Activated CD8-positive, alpha-beta memory T cell treated with anti-CD3 and anti-CD28 coated beads, Interleukin-2, amount 10 ng/mL, durations not matched to agents 7 days and 5 days (primary cell): ENCODE measurements around the gene GOLIM4. TPM values are rescaled to one million over a fixed set of nuclear protein-coding genes. Genes with fewer than 3 reads are reported as not detected.
A peak's percentile ranks its signal among the peaks of the same experiment; 100 is the strongest.
"Not testable (repeated sequence)": the region's sequence is repeated elsewhere in the genome, so short reads cannot be mapped to it uniquely, and the experiment has no call there.

Experiments used
- ATAC-seq: fragments of 150-1000 bp; cut with Tn5 transposase; one replicate; pipeline ENCODE4 v1.10.0; 2021; ENCODE audit warnings: moderate library complexity
- CTCF ChIA-PET: fragments of 350-600 bp; sonication (Branson Sonifier 250); formaldehyde crosslinking; loops from one replicate; lab custom pipeline; 2021; ENCODE audit warnings: antibody characterized with exemption; lab: Charles Lee
- DNase-seq: peaks from one replicate; pipeline ENCODE4 v3.0.0-alpha.2; 2020
- H3K27ac Mint-ChIP-seq: one replicate; pipeline ENCODE4 v1.8.0; 2021; ENCODE audit warnings: mild to moderate bottlenecking, mixed read lengths
- H3K27me3 Mint-ChIP-seq: one replicate; pipeline ENCODE4 v1.8.0; 2021; ENCODE audit warnings: mixed read lengths
- H3K36me3 Mint-ChIP-seq: one replicate; pipeline ENCODE4 v1.8.0; 2021; ENCODE audit warnings: mild to moderate bottlenecking, mixed read lengths
- H3K4me1 Mint-ChIP-seq: one replicate; pipeline ENCODE4 v1.8.0; 2021; ENCODE audit warnings: mixed read lengths
- H3K4me3 Mint-ChIP-seq: one replicate; pipeline ENCODE4 v1.8.0; 2021; ENCODE audit warnings: mild to moderate bottlenecking, moderate library complexity, mixed read lengths
- H3K9me3 Mint-ChIP-seq: one replicate; pipeline ENCODE4 v1.8.0; 2022; ENCODE audit warnings: low read depth, mixed read lengths
- total RNA-seq, 2 experiments: library from RNA; stranded (reverse); gene quantifications; one replicate each; pipeline ENCODE4 v1.2.3, GENCODE V29; 2021

The GOLIM4 gene
- total RNA-seq, 2 experiments from 2014 or later, result 6.4 to 19.2 TPM

GRCh38 chr3:168040607-168041208, 55.0 kb downstream of the GOLIM4 start:
- no peaks in the 10 kb centered on the region for H3K27me3 Mint-ChIP-seq
- H3K9me3 Mint-ChIP-seq, result no peaks in the 10 kb centered on the region
- ATAC-seq, result peak; percentile 39
- no peaks in the 10 kb centered on the region for H3K4me1 Mint-ChIP-seq
- H3K4me3 Mint-ChIP-seq, result no peak overlapping the region
- CTCF ChIA-PET, result interaction anchor here (0.8 to 2.7 kb wide), 6 partner anchors 12 to 328 kb away, joined by 3 to 14 read pairs (median 4); no protein-coding TSS in a partner anchor
- peaks cover 2% of the 10 kb centered on the region for H3K36me3 Mint-ChIP-seq
- no peak overlapping the region for H3K27ac Mint-ChIP-seq
- no peak for DNase-seq

- H3K27me3 Mint-ChIP-seq, result no peaks in the 10 kb centered on the region
- CTCF ChIA-PET, result interaction anchor here (0.6 kb wide), 1 partner anchor 493 kb away, joined by 3 read pairs; no protein-coding TSS in a partner anchor
- H3K27ac Mint-ChIP-seq, result no peak overlapping the region
- DNase-seq, result no peak
- H3K9me3 Mint-ChIP-seq, result no peaks in the 10 kb centered on the region
- H3K4me1 Mint-ChIP-seq, result no peaks in the 10 kb centered on the region
- no peak for ATAC-seq
- H3K36me3 Mint-ChIP-seq, result peaks cover 9% of the 10 kb centered on the region
- no peak overlapping the region for H3K4me3 Mint-ChIP-seq
Measured at GRCh38 chr3:168037020-168037419, 58.7 kb downstream of the GOLIM4 start.

GRCh38 chr3:168036619-168037018, 59.1 kb downstream of the GOLIM4 start:
- Mint-ChIP-seq H3K4me3 (no peak overlapping the region), H3K4me1 (no peaks in the 10 kb centered on the region), H3K27ac (no peak overlapping the region), H3K36me3 (peaks cover 9% of the 10 kb centered on the region), H3K27me3 (no peaks in the 10 kb centered on the region), H3K9me3 (no peaks in the 10 kb centered on the region)
- CTCF ChIA-PET, result no interaction called here
- no peak for DNase-seq
- no peak for ATAC-seq

GRCh38 chr3:168034152-168034928, 61.4 kb downstream of the GOLIM4 start:
- H3K27me3 Mint-ChIP-seq, result no peaks in the 10 kb centered on the region
- DNase-seq (no peak), ATAC-seq (no peak)
- H3K27ac Mint-ChIP-seq, result no peak overlapping the region
- H3K9me3 Mint-ChIP-seq, result no peaks in the 10 kb centered on the region
- CTCF ChIA-PET, result no interaction called here
- no peak overlapping the region for H3K4me3 Mint-ChIP-seq
- no peaks in the 10 kb centered on the region for H3K4me1 Mint-ChIP-seq
- peaks cover 9% of the 10 kb centered on the region for H3K36me3 Mint-ChIP-seq

- DNase-seq (no peak), ATAC-seq (no peak)
- H3K36me3 Mint-ChIP-seq, result peaks cover 13% of the 10 kb centered on the region
- H3K27me3 Mint-ChIP-seq, result no peaks in the 10 kb centered on the region
- peaks cover 23% of the 10 kb centered on the region for H3K4me1 Mint-ChIP-seq
- no peak overlapping the region for H3K4me3 Mint-ChIP-seq
- CTCF ChIA-PET, result interaction anchor here (1.4 kb wide), 1 partner anchor 8 kb away, joined by 3 read pairs; no protein-coding TSS in a partner anchor
- H3K9me3 Mint-ChIP-seq, result no peaks in the 10 kb centered on the region
- no peak overlapping the region for H3K27ac Mint-ChIP-seq
Measured at GRCh38 chr3:168030577-168030976, 65.1 kb downstream of the GOLIM4 start.

GRCh38 chr3:168029705-168030104, 66.0 kb downstream of the GOLIM4 start:
- DNase-seq (no peak), ATAC-seq (no peak)
- CTCF ChIA-PET, result interaction anchor here (1.4 to 2.4 kb wide), 2 partner anchors 9 to 11 kb away, joined by 3 to 14 read pairs; no protein-coding TSS in a partner anchor
- peaks cover 32% of the 10 kb centered on the region for H3K4me1 Mint-ChIP-seq
- no peaks in the 10 kb centered on the region for H3K9me3 Mint-ChIP-seq
- H3K27ac Mint-ChIP-seq, result no peak overlapping the region
- peaks cover 14% of the 10 kb centered on the region for H3K36me3 Mint-ChIP-seq
- H3K27me3 Mint-ChIP-seq, result no peaks in the 10 kb centered on the region
- no peak overlapping the region for H3K4me3 Mint-ChIP-seq

- H3K9me3 Mint-ChIP-seq, result no peaks in the 10 kb centered on the region
- peaks cover 47% of the 10 kb centered on the region for H3K4me1 Mint-ChIP-seq
- DNase-seq (no peak), ATAC-seq (no peak)
- no peaks in the 10 kb centered on the region for H3K27me3 Mint-ChIP-seq
- H3K36me3 Mint-ChIP-seq, result peaks cover 23% of the 10 kb centered on the region
- H3K27ac Mint-ChIP-seq, result peak overlapping the region; percentile 15
- CTCF ChIA-PET, result interaction anchor here (2.4 kb wide), 1 partner anchor 12 kb away, joined by 14 read pairs; no protein-coding TSS in a partner anchor
- H3K4me3 Mint-ChIP-seq, result no peak overlapping the region
Measured at GRCh38 chr3:168028086-168028485, 67.6 kb downstream of the GOLIM4 start.

GRCh38 chr3:168026764-168027163, 69.0 kb downstream of the GOLIM4 start:
- H3K27ac Mint-ChIP-seq, result no peak overlapping the region
- H3K4me1 Mint-ChIP-seq, result peaks cover 55% of the 10 kb centered on the region
- CTCF ChIA-PET, result no interaction called here
- no peak overlapping the region for H3K4me3 Mint-ChIP-seq
- DNase-seq (no peak), ATAC-seq (no peak)
- H3K36me3 Mint-ChIP-seq, result peaks cover 25% of the 10 kb centered on the region
- no peaks in the 10 kb centered on the region for H3K27me3 Mint-ChIP-seq
- H3K9me3 Mint-ChIP-seq, result no peaks in the 10 kb centered on the region

- ATAC-seq, result no peak
- peak overlapping the region; percentile 77 for H3K27ac Mint-ChIP-seq
- peaks cover 55% of the 10 kb centered on the region for H3K4me1 Mint-ChIP-seq
- no peak for DNase-seq
- no peaks in the 10 kb centered on the region for H3K27me3 Mint-ChIP-seq
- no peak overlapping the region for H3K4me3 Mint-ChIP-seq
- no peaks in the 10 kb centered on the region for H3K9me3 Mint-ChIP-seq
- CTCF ChIA-PET, result no interaction called here
- peaks cover 28% of the 10 kb centered on the region for H3K36me3 Mint-ChIP-seq
Measured at GRCh38 chr3:168025076-168025475, 70.6 kb downstream of the GOLIM4 start.

GRCh38 chr3:168024537-168024941, 71.2 kb downstream of the GOLIM4 start:
- peak; percentile 72 for DNase-seq

GRCh38 chr3:168021737-168022450, 73.8 kb downstream of the GOLIM4 start:
- Mint-ChIP-seq H3K9me3 (no peaks in the 10 kb centered on the region), H3K4me3 (no peak overlapping the region), H3K36me3 (peaks cover 26% of the 10 kb centered on the region), H3K27ac (no peak overlapping the region), H3K4me1 (peaks cover 44% of the 10 kb centered on the region), H3K27me3 (no peaks in the 10 kb centered on the region)
- DNase-seq (no peak), ATAC-seq (no peak)
- CTCF ChIA-PET, result no interaction called here

More at GRCh38 chr3:168024537-168024941, 71.2 kb downstream of the GOLIM4 start:
- ATAC-seq, result peak; percentile 84
- H3K9me3 Mint-ChIP-seq, result no peaks in the 10 kb centered on the region
- H3K36me3 Mint-ChIP-seq, result peaks cover 28% of the 10 kb centered on the region
- H3K4me3 Mint-ChIP-seq, result no peak overlapping the region
- H3K4me1 Mint-ChIP-seq, result peaks cover 55% of the 10 kb centered on the region
- H3K27me3 Mint-ChIP-seq, result no peaks in the 10 kb centered on the region
- peak overlapping the region; percentile 77 for H3K27ac Mint-ChIP-seq
- CTCF ChIA-PET, result no interaction called here

GRCh38 chr3:168011280-168011679, 84.4 kb downstream of the GOLIM4 start:
- H3K27ac Mint-ChIP-seq, CTCF ChIA-PET, H3K36me3 Mint-ChIP-seq, H3K9me3 Mint-ChIP-seq, H3K4me3 Mint-ChIP-seq, H3K4me1 Mint-ChIP-seq, ATAC-seq, DNase-seq, H3K27me3 Mint-ChIP-seq: not testable (repeated sequence)

GRCh38 chr3:168006584-168006983, 89.1 kb downstream of the GOLIM4 start:
- H3K4me3 Mint-ChIP-seq, result no peak overlapping the region
- ATAC-seq, result no peak
- CTCF ChIA-PET, result no interaction called here

More at GRCh38 chr3:168006584-168006983, 89.1 kb downstream of the GOLIM4 start:
- no peak overlapping the region for H3K27ac Mint-ChIP-seq
- peaks cover 4% of the 10 kb centered on the region for H3K36me3 Mint-ChIP-seq
- H3K27me3 Mint-ChIP-seq, result no peaks in the 10 kb centered on the region
- peaks cover 3% of the 10 kb centered on the region for H3K9me3 Mint-ChIP-seq
- H3K4me1 Mint-ChIP-seq, result no peaks in the 10 kb centered on the region
- DNase-seq, result no peak
